H54 (cell line): ENCODE measurements around the gene CNST.
"Not testable (repeated sequence)": the region's sequence is repeated elsewhere in the genome, so short reads cannot be mapped to it uniquely, and the experiment has no call there.

Experiments
- DNase-seq: peaks from one replicate; pipeline ENCODE4 v3.0.0; 2011; ENCODE audit warnings: low spot score, mixed read lengths; ENCODE audit not compliant: insufficient read length
- FAIRE-seq: peaks from 3 replicates; lab custom pipeline; 2011; peaks lifted over from hg19 to GRCh38; lab: Jason Lieb, UNC
- POLR2A ChIP-seq: IDR thresholded peaks from 2 replicates; pipeline ENCODE4 v1.6.1; 2011; ENCODE audit warnings: low read depth, mild to moderate bottlenecking, low read length

CNST gene

GRCh38 chr1:246583448-246584185 is 17.4 kb downstream of the CNST start:
- DNase-seq (no peak), FAIRE-seq (no peak)
- no peak for TF ChIP-seq POLR2A

GRCh38 chr1:246587032-246587431 is 20.8 kb downstream of the CNST start:
- no peak for FAIRE-seq
- no peak for DNase-seq
- no peak for TF ChIP-seq POLR2A

- no peak for TF ChIP-seq POLR2A
- no peak for DNase-seq
- no peak for FAIRE-seq
These were observed 21.4 kb downstream of the CNST start for GRCh38 chr1:246587606-246588005.

- no peak for FAIRE-seq
- TF ChIP-seq POLR2A = no peak
These were observed 22.0 kb downstream of the CNST start for GRCh38 chr1:246588159-246588721.

GRCh38 chr1:246589919-246590318 is 23.7 kb downstream of the CNST start:
- FAIRE-seq, DNase-seq: not testable (repeated sequence)

More at GRCh38 chr1:246588159-246588721, 22.0 kb downstream of the CNST start:
- no peak for DNase-seq

GRCh38 chr1:246591047-246591446 is 24.8 kb downstream of the CNST start:
- no peak for TF ChIP-seq POLR2A
- DNase-seq (no peak), FAIRE-seq (no peak)

- FAIRE-seq (no peak), DNase-seq (no peak)
- no peak for TF ChIP-seq POLR2A
These were observed 25.2 kb downstream of the CNST start for GRCh38 chr1:246591504-246591903.

- FAIRE-seq (no peak), DNase-seq (no peak)
- TF ChIP-seq POLR2A = no peak
These were observed 25.7 kb downstream of the CNST start for GRCh38 chr1:246591958-246592357.

- no peak for TF ChIP-seq POLR2A
- no peak for FAIRE-seq
- DNase-seq = no peak
These were observed 26.4 kb downstream of the CNST start for GRCh38 chr1:246592695-246593094.

GRCh38 chr1:246595146-246595545 is 28.9 kb downstream of the CNST start:
- DNase-seq (no peak), FAIRE-seq (no peak)
- no peak for TF ChIP-seq POLR2A

GRCh38 chr1:246597340-246597739 is 31.1 kb downstream of the CNST start:
- FAIRE-seq (no peak), DNase-seq (no peak)

GRCh38 chr1:246597971-246598370 is 31.7 kb downstream of the CNST start:
- FAIRE-seq (no peak), DNase-seq (no peak)
- no peak for TF ChIP-seq POLR2A

More at GRCh38 chr1:246597340-246597739, 31.1 kb downstream of the CNST start:
- no peak for TF ChIP-seq POLR2A

GRCh38 chr1:246599315-246599714 is 33.1 kb downstream of the CNST start:
- no peak for TF ChIP-seq POLR2A
- DNase-seq = no peak
- FAIRE-seq = no peak

GRCh38 chr1:246600579-246600978 is 34.3 kb downstream of the CNST start:
- FAIRE-seq = no peak
- no peak for TF ChIP-seq POLR2A
- no peak for DNase-seq

- no peak for TF ChIP-seq POLR2A
- FAIRE-seq (no peak), DNase-seq (no peak)
These were observed 35.9 kb downstream of the CNST start for GRCh38 chr1:246602194-246602593.

- not testable (repeated sequence) for DNase-seq, FAIRE-seq
These were observed 39.0 kb downstream of the CNST start for GRCh38 chr1:246605231-246605630.
